Cardiac fibroblast (primary cell): ENCODE measurements around the gene MARCHF3.

Experiments used
- DNase-seq, 2 donors: peaks; one replicate each; pipeline versions ENCODE4 v3.0.0 to v3.0.0-alpha.2; 2010; ENCODE audit warnings: low read depth in 2 of 2
- H3K4me3 ChIP-seq, 2 donors: replicated peaks in 1 of 2; 1 replicate in 1 of 2; 2 replicates in 1 of 2; pipeline ENCODE4 v1.5.1; 2011; ENCODE audit warnings: low read depth in 2 of 2, low read length in 2 of 2, mild to moderate bottlenecking in 2 of 2, moderate library complexity in 1 of 2
- CTCF ChIP-seq: IDR thresholded peaks from one replicate; pipeline ENCODE4 v1.5.1; 2011; ENCODE audit warnings: low read depth, mild to moderate bottlenecking, low read length, inconsistent platforms

Gene MARCHF3

GRCh38 chr5:126927429-126927828, 102.9 kb downstream of the MARCHF3 start:
- TF ChIP-seq CTCF = no peak
- DNase-seq = no peak
- H3K4me3 ChIP-seq = no peak overlapping the region

- TF ChIP-seq CTCF = no peak
- H3K4me3 ChIP-seq = no peak overlapping the region
- no peak for DNase-seq
These were observed 104.2 kb downstream of the MARCHF3 start for GRCh38 chr5:126926187-126926586.

DNA sequence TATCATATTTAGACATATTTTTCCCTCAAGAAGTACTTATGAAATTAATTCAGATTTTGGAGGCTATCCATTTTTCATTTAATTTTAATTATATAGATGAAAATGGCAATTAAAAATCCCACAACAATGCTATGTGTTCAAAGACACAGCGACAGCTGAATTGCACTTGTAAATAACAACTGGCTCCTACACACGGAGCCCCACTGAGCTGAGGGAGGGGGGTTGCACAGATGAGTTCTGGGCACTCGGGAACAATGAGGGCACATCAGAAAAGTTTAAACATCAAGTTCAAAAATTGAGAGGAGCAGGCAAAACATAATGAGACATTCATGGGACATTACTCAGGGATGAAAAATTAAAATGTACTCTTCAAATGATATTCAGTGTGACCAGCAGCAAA, 104.9 kb downstream of the MARCHF3 start:
- TF ChIP-seq CTCF = no peak
- no peak overlapping the region for H3K4me3 ChIP-seq
- no peak for DNase-seq

DNA sequence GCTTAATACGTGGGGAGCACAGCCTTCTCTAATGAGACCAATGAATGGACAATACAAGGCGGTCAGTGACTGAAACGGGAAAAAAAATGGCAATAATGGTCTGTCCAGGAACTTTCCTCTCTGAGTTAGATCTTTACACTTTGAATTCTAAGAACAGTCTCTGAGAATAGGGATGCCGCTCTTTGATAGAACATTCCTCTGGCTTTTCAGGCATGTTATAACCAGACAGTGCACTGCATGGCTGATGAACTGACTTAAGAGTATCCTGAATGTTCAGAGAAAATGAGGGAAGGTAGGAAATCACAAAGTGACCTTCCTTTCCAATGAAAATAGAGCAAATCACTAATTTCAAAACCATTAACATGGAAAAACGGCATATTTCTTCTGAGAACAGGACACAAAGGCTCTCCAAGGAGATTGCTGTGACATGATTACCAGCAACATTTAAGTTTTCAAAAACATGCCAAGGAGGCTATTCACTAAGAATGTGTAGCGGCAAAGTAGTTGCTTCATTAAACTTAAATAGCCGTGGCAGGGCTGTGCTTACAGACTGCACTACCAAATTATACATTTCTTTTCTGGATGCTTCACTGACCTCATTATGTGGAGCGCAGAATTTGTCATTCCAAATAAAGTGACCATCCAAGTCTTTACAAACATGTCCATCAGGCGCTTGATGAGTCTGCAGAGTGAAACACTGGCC, 105.9 kb downstream of the MARCHF3 start:
- DNase-seq = no peak
- no peak overlapping the region for H3K4me3 ChIP-seq
- no peak for TF ChIP-seq CTCF

- H3K4me3 ChIP-seq = no peak overlapping the region
- TF ChIP-seq CTCF = no peak
- no peak for DNase-seq
These were observed 108.9 kb downstream of the MARCHF3 start for GRCh38 chr5:126921241-126922091.

DNA sequence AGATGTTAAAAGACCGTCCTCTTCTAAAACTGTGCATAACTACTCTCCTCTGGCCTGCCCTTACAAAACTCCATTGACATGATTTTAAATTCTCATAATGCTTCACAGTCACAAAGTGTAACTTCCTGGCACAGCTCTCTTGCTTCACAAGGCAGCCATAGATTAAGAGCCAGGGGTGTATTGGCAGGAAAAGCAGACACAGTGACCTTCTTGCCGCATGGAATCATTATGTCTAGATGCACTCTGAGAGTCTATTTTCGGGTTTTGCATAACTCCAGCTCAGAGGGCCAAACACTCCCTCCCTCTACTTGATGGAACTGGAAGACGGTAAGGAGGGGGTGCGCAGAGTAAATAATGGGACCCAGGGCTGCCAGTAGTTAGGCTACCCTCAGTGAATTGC, 110.1 kb downstream of the MARCHF3 start:
- TF ChIP-seq CTCF = no peak
- no peak overlapping the region for H3K4me3 ChIP-seq
- peak; percentile 52 to 80 for DNase-seq
